Muscle of leg (tissue), 11 donors: ENCODE data around the gene TRIM71. TPM values are rescaled to one million over a fixed set of nuclear protein-coding genes. Genes with fewer than 3 reads are reported as not detected.
"Not testable (repeated sequence)": the region's sequence is repeated elsewhere in the genome, so short reads cannot be mapped to it uniquely, and the experiment has no call there.

ENCODE experiments used
- DNase-seq: peaks from one replicate; pipeline ENCODE4 v3.0.0; 2013
- H3K27ac ChIP-seq: one replicate; pipeline ENCODE4 v1.5.1; 2013; ENCODE audit warnings: mild to moderate bottlenecking, low read length, control low read depth
- H3K27me3 ChIP-seq: one replicate; pipeline ENCODE4 v1.6.1; 2013; ENCODE audit warnings: low read length; ENCODE audit not compliant: control insufficient read depth, insufficient read depth
- H3K36me3 ChIP-seq: one replicate; pipeline ENCODE4 v1.6.1; 2013; ENCODE audit warnings: low read length; ENCODE audit not compliant: control insufficient read depth, insufficient read depth
- H3K4me1 ChIP-seq: one replicate; pipeline ENCODE4 v1.6.1; 2013; ENCODE audit warnings: low read length; ENCODE audit not compliant: control insufficient read depth, insufficient read depth
- H3K4me3 ChIP-seq: one replicate; pipeline ENCODE4 v1.5.1; 2013; ENCODE audit warnings: low read length, control low read depth
- H3K9me3 ChIP-seq: replicated peaks from 2 replicates; pipeline ENCODE4 v1.6.1; 2013; ENCODE audit warnings: low read depth, low read length; ENCODE audit not compliant: control insufficient read depth
- WGBS: methylation state at CpG from one replicate; pipeline ENCODE4 v1.1.5; 2013; ENCODE audit warnings: missing lambda C conversion rate; ENCODE audit not compliant: insufficient coverage; 5-methylcytosine and 5-hydroxymethylcytosine counted together
- polyA plus RNA-seq, 8 donors: library from polyadenylated mRNA; unstranded; fragments of 120-200 nt; gene quantifications; one replicate each; pipeline versions ENCODE4 v1.2.1 to v1.2.3, GENCODE V29; 2013; ENCODE audit warnings: inconsistent platforms in 1 of 8, low replicate concordance in 1 of 8; ENCODE audit not compliant: insufficient read length in 8 of 8, insufficient read depth in 1 of 8
- total RNA-seq: library from RNA; stranded (reverse); fragments of 120-200 nt; gene quantifications from one replicate; pipeline ENCODE4 v1.2.4, GENCODE V29; 2013

The TRIM71 gene
- total and polyA plus RNA-seq, 9 donors: 0.13 to 0.44 (median 0.18) TPM

- Histone ChIP-seq H3K9me3 (no peaks in the 10 kb centered on the region), H3K4me1 (no peaks in the 10 kb centered on the region), H3K27ac (no peak overlapping the region), H3K27me3 (peaks cover 2% of the 10 kb centered on the region), H3K4me3 (no peak overlapping the region), H3K36me3 (no peaks in the 10 kb centered on the region)
- no peak for DNase-seq
- WGBS: 60% methylated on average over 1 of the region's 5 CpGs
These were observed 80.3 kb downstream of the TRIM71 start for GRCh38 chr3:32897981-32898623.

GRCh38 chr3:32899265-32899664, 81.5 kb downstream of the TRIM71 start:
- no peaks in the 10 kb centered on the region for H3K4me1 ChIP-seq
- 78% methylated on average over 1 of the region's 2 CpGs for WGBS
- H3K27ac ChIP-seq: no peak overlapping the region
- no peaks in the 10 kb centered on the region for H3K9me3 ChIP-seq
- peaks cover 2% of the 10 kb centered on the region for H3K27me3 ChIP-seq
- H3K4me3 ChIP-seq: no peak overlapping the region
- no peak for DNase-seq
- H3K36me3 ChIP-seq: no peaks in the 10 kb centered on the region

- H3K4me1 ChIP-seq: no peaks in the 10 kb centered on the region
- peaks cover 2% of the 10 kb centered on the region for H3K27me3 ChIP-seq
- no CpG with 5 or more reads among the region's 7 CpGs for WGBS
- H3K9me3 ChIP-seq: no peaks in the 10 kb centered on the region
- H3K27ac ChIP-seq: no peak overlapping the region
- no peaks in the 10 kb centered on the region for H3K36me3 ChIP-seq
- H3K4me3 ChIP-seq: no peak overlapping the region
- no peak for DNase-seq
These were observed 83.5 kb downstream of the TRIM71 start for GRCh38 chr3:32901005-32901932.

GRCh38 chr3:32902887-32903371, 85.1 kb downstream of the TRIM71 start:
- not testable (repeated sequence) for H3K36me3 ChIP-seq, H3K9me3 ChIP-seq, H3K27me3 ChIP-seq, H3K4me3 ChIP-seq, H3K4me1 ChIP-seq, H3K27ac ChIP-seq, DNase-seq
- WGBS: 32% methylated on average over 23 of the region's 31 CpGs

GRCh38 chr3:32903953-32904352, 86.2 kb downstream of the TRIM71 start:
- Histone ChIP-seq H3K27ac (no peak overlapping the region), H3K36me3 (no peaks in the 10 kb centered on the region), H3K4me3 (no peak overlapping the region), H3K9me3 (no peaks in the 10 kb centered on the region), H3K27me3 (peaks cover 2% of the 10 kb centered on the region), H3K4me1 (no peaks in the 10 kb centered on the region)
- 94% methylated on average over 2 of the region's 10 CpGs for WGBS
- no peak for DNase-seq

GRCh38 chr3:32909999-32910398, 92.2 kb downstream of the TRIM71 start:
- Histone ChIP-seq H3K4me3 (no peak overlapping the region), H3K27ac (no peak overlapping the region), H3K27me3 (no peaks in the 10 kb centered on the region), H3K4me1 (no peaks in the 10 kb centered on the region), H3K9me3 (no peaks in the 10 kb centered on the region), H3K36me3 (no peaks in the 10 kb centered on the region)
- WGBS: 60% methylated on average over 2 of the region's 3 CpGs
- DNase-seq: no peak

- Histone ChIP-seq H3K4me1 (no peaks in the 10 kb centered on the region), H3K36me3 (no peaks in the 10 kb centered on the region), H3K9me3 (no peaks in the 10 kb centered on the region), H3K4me3 (no peak overlapping the region), H3K27ac (no peak overlapping the region), H3K27me3 (no peaks in the 10 kb centered on the region)
- DNase-seq: no peak
- WGBS: no CpG with 5 or more reads among the region's 2 CpGs
These were observed 93.2 kb downstream of the TRIM71 start for GRCh38 chr3:32910954-32911353.

GRCh38 chr3:32912046-32912445, 94.2 kb downstream of the TRIM71 start:
- 60% methylated on average over 1 of the region's 1 CpG for WGBS

GRCh38 chr3:32913790-32914446, 96.1 kb downstream of the TRIM71 start:
- no peak overlapping the region for H3K27ac ChIP-seq
- WGBS: 46% methylated on average over 4 of the region's 7 CpGs
- H3K27me3 ChIP-seq: no peaks in the 10 kb centered on the region
- no peaks in the 10 kb centered on the region for H3K36me3 ChIP-seq
- no peaks in the 10 kb centered on the region for H3K4me1 ChIP-seq
- no peak overlapping the region for H3K4me3 ChIP-seq
- DNase-seq: peak; percentile 22
- H3K9me3 ChIP-seq: peaks cover 6% of the 10 kb centered on the region

More at GRCh38 chr3:32912046-32912445, 94.2 kb downstream of the TRIM71 start:
- Histone ChIP-seq H3K4me1 (no peaks in the 10 kb centered on the region), H3K9me3 (peaks cover 3% of the 10 kb centered on the region), H3K4me3 (no peak overlapping the region), H3K36me3 (no peaks in the 10 kb centered on the region), H3K27ac (no peak overlapping the region), H3K27me3 (no peaks in the 10 kb centered on the region)
- DNase-seq: no peak

- Histone ChIP-seq H3K36me3 (no peaks in the 10 kb centered on the region), H3K27me3 (no peaks in the 10 kb centered on the region), H3K4me1 (no peaks in the 10 kb centered on the region), H3K9me3 (peaks cover 6% of the 10 kb centered on the region), H3K4me3 (no peak overlapping the region), H3K27ac (no peak overlapping the region)
- DNase-seq: no peak
- no CpG with 5 or more reads among the region's 2 CpGs for WGBS
These were observed 102.1 kb downstream of the TRIM71 start for GRCh38 chr3:32919920-32920319.
